ENCODE measurements around the gene RABGAP1L. TPM values are rescaled to one million over a fixed set of nuclear protein-coding genes. Genes with fewer than 3 reads are reported as not detected.

Gene RABGAP1L
- total and polyA plus RNA-seq, 2 of the 4 experiments (the other 2 are of a cell fraction): 7.9 to 26.7 TPM

DNA sequence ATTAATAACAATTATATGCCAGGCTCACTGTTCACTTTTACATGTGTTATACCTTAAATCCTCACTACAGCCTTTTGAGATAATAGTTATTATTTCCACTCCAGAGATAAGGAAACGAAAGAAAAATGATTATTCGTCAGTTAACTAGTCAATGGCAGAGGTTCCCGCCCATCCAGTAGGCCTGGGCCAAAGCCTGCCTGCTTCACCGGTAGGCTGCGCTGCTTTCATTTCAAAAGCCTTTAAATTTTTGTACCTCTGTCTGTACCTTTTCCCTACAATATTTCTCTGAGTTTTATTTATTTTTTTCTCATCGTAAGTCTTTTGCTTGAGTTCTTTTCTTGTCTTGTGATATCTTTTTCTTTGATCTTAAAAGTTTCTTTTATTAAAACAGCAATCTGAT lies 292.1 kb downstream of the RABGAP1L start:
- H3K4me3 ChIP-seq (ENCODE audit: insufficient read depth, low read depth, low read length): no peak overlapping the region
- H2AK9ac ChIP-seq (replicated peaks; ENCODE audit: low read depth, low read length, poor library complexity): no peak overlapping the region
- no peak overlapping the region for H2BK5ac ChIP-seq (ENCODE audit: low read depth, low read length, poor library complexity, severe bottlenecking)
- no peak overlapping the region for H3K56ac ChIP-seq (ENCODE audit: extremely low read depth, insufficient read depth, low read length)
- no peaks in the 10 kb centered on the region for H3K27me3 ChIP-seq (ENCODE audit: control insufficient read depth, insufficient read depth, low read length)
- H3K4ac ChIP-seq (ENCODE audit: low read depth, low read length): no peak overlapping the region
- no peaks in the 10 kb centered on the region for H3K9me3 ChIP-seq (ENCODE audit: control insufficient read depth, insufficient read depth, low read length)
- intact Hi-C loops (cut with micrococcal nuclease) (no loop called here), dilution Hi-C loops (cut with HindIII; ENCODE audit: low sequenced_read_pairs, unreplicated experiment) (no loop called here), in situ Hi-C loops (cut with MboI; ENCODE audit: low sequenced_read_pairs) (no loop called here)
- no peak overlapping the region for H2BK20ac ChIP-seq (ENCODE audit: low read depth, low read length)
- H3K14ac ChIP-seq (replicated peaks; ENCODE audit: low read depth, low read length): no peak overlapping the region
- no peak overlapping the region for H2BK120ac ChIP-seq (ENCODE audit: low read depth, low read length)
- WGBS, 2 experiments (ENCODE audit: extremely low coverage in 2 of 2, insufficient read length in 1 of 2): 100% methylated on average over 2 of the region's 6 CpGs; no CpG with 5 or more reads in 1 of the 2 experiments
- H4K91ac ChIP-seq (ENCODE audit: insufficient read depth, low read depth, low read length): no peak overlapping the region
- no TSS peak for BruUV-seq (replicated peaks)
- H4K8ac ChIP-seq (ENCODE audit: low read depth in 2 of 2, low read length in 2 of 2): no peak overlapping the region
- H3K4me1 ChIP-seq (ENCODE audit: control insufficient read depth, insufficient read depth, low read length): no peaks in the 10 kb centered on the region
- H3K27ac ChIP-seq (ENCODE audit: insufficient read depth, low read length): no peak overlapping the region
- H3K9ac ChIP-seq (ENCODE audit: low read depth, low read length): no peak overlapping the region
- no peaks in the 10 kb centered on the region for H4K20me1 ChIP-seq (ENCODE audit: insufficient read depth, low read length)
- no peaks in the 10 kb centered on the region for H3K36me3 ChIP-seq (ENCODE audit: control insufficient read depth, insufficient read depth, low read length)
- POLR2A ChIA-PET (ENCODE audit: unreplicated experiment): no interaction called here
- no peak overlapping the region for H2AK5ac ChIP-seq (ENCODE audit: low read depth, low read length)
- no peak overlapping the region for H3K18ac ChIP-seq (ENCODE audit: low read depth, low read length)
- no peak for ATAC-seq (ENCODE audit: low read depth)
- no peak overlapping the region for H2BK15ac ChIP-seq (ENCODE audit: low read depth, low read length)
- no peak for DNase-seq
- no peaks in the 10 kb centered on the region; the same call in 1 of the 2 replicates for H3K9me1 ChIP-seq (ENCODE audit: insufficient read depth, low read length)
- no peak overlapping the region for H3K4me2 ChIP-seq (ENCODE audit: low read depth, low read length)
- H4K5ac ChIP-seq (ENCODE audit: low read depth, low read length): no peak overlapping the region
- H3K79me1 ChIP-seq (ENCODE audit: low read depth in 1 of 2, low read length in 2 of 2): no peaks in the 10 kb centered on the region
- no peak overlapping the region for H3K23ac ChIP-seq (ENCODE audit: low read depth, low read length)
- CTCF ChIA-PET: no interaction called here
- H2AFZ ChIP-seq (replicated peaks; ENCODE audit: low read length, poor library complexity): no peak overlapping the region
- TF ChIP-seq MAFK (IDR thresholded peaks at IDR 0.05; ENCODE audit: low read depth, low read length) (no peak), CEBPB (IDR thresholded peaks at IDR 0.05; ENCODE audit: low read depth, low read length) (no peak), BHLHE40 (IDR thresholded peaks at IDR 0.05; ENCODE audit: low read depth, low read length) (no peak), RAD21 (IDR thresholded peaks at IDR 0.05; ENCODE audit: low read length) (no peak), FOS (IDR thresholded peaks at IDR 0.05; ENCODE audit: low read depth, low read length) (no peak), MAZ (IDR thresholded peaks at IDR 0.05; ENCODE audit: borderline replicate concordance, low read depth, low read length) (no peak), POLR2A (IDR thresholded peaks at IDR 0.05; ENCODE audit: low read depth, low read length) (no peak), RCOR1 (IDR thresholded peaks at IDR 0.05; ENCODE audit: insufficient replicate concordance, low read length) (no peak), RFX5 (IDR thresholded peaks at IDR 0.05; ENCODE audit: low read depth, low read length) (no peak), MXI1 (IDR thresholded peaks at IDR 0.05; ENCODE audit: borderline replicate concordance, low read depth, low read length) (no peak), SMC3 (IDR thresholded peaks at IDR 0.05; ENCODE audit: low read depth, low read length) (no peak)
- TF ChIP-seq, protein P1, sequence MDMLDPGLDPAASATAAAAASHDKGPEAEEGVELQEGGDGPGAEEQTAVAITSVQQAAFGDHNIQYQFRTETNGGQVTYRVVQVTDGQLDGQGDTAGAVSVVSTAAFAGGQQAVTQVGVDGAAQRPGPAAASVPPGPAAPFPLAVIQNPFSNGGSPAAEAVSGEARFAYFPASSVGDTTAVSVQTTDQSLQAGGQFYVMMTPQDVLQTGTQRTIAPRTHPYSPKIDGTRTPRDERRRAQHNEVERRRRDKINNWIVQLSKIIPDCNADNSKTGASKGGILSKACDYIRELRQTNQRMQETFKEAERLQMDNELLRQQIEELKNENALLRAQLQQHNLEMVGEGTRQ (IDR thresholded peaks at IDR 0.05; ENCODE audit: low read depth, low read length): no peak
- TF ChIP-seq, protein P2, sequence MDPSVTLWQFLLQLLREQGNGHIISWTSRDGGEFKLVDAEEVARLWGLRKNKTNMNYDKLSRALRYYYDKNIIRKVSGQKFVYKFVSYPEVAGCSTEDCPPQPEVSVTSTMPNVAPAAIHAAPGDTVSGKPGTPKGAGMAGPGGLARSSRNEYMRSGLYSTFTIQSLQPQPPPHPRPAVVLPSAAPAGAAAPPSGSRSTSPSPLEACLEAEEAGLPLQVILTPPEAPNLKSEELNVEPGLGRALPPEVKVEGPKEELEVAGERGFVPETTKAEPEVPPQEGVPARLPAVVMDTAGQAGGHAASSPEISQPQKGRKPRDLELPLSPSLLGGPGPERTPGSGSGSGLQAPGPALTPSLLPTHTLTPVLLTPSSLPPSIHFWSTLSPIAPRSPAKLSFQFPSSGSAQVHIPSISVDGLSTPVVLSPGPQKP (IDR thresholded peaks at IDR 0.05; ENCODE audit: borderline replicate concordance, low read depth, low read length): no peak
